NCI-H1048 (cell line): ENCODE data around the gene THSD7B.

Experiments
- DNase-seq: peaks from one replicate; lab custom pipeline; 2025; lab: John Stamatoyannopoulos, UW

The THSD7B gene

DNA sequence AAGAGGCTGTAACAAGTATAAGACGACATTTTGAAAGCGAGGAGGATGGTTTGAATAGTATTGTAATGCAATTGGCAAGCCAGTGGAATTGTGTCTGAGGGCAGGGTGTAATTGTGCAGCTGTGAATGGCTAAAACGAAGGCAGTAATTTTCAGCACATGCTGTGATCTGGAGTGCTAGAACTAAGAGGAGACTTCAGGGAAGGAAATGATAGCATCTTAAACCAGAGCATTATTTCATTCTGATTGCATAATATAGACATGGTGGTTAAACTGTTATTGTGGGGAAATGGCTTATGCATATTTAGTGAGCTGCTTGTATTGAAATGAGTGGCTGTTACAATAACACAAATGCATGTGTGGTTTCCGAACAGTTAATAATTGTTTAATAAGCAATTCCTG, 36.3 kb downstream of the THSD7B start:
- DNase-seq: no peak

GRCh38 chr2:136809998-136810397, 44.7 kb downstream of the THSD7B start:
- DNase-seq: no peak

DNA sequence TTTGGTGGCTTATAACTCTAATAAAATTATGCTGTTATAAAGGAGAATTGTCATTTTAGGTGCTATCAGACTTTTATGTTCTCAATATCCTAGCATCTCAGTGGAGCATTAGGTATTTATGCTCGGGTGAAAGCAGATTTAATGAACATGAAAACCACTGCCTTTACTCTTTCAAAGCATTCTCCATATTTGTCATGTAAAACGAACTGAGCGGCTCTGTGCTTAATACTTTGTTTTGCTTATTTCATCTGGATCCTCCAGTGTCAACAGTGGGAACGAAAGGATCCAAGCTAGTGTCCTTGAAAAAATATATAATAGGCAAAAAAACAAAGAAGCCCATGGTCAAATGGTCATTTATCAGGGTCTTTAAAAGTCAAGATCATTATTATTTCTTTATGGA, 53.5 kb downstream of the THSD7B start:
- no peak for DNase-seq

DNA sequence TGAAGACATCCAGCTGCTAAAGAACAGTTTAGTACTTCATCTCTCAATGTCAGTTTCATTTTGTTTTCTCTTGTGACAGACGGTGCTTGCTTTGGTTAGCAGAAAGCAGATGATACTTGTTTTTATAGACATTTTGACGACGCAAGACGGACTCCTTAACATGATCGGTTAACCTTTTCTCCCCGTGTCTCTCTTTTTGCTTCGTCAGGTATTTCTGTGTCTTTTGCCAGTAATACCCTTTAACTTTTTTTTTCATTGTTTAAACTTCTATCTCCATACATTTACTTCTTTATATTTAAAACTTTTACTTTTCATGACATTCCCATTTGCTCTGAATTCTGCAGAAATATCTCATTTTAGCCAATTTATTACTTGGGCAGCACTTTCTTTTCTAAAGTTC, 57.9 kb downstream of the THSD7B start:
- no peak for DNase-seq

DNA sequence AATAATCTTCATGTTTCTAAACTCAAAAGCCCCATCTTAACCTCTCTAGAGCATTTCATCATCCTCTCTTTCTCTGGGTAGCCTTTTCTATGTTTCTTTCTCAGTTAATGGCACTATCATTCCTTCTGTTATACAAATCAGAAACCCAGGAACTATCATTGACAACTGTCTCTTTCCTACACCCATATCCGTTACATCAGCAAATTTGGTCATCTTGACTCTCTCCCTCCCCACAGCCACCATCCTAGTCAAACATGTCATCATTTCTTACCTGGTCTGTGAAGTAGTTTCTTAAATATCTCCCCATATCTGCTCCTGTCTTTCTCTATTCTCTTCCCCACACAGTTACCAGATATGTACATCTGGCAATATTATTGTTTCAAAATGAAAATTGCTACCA, 62.8 kb downstream of the THSD7B start:
- no peak for DNase-seq

GRCh38 chr2:136828774-136829173, 63.4 kb downstream of the THSD7B start:
- DNase-seq: no peak

GRCh38 chr2:136844546-136844945, 79.2 kb downstream of the THSD7B start:
- DNase-seq: no peak

DNA sequence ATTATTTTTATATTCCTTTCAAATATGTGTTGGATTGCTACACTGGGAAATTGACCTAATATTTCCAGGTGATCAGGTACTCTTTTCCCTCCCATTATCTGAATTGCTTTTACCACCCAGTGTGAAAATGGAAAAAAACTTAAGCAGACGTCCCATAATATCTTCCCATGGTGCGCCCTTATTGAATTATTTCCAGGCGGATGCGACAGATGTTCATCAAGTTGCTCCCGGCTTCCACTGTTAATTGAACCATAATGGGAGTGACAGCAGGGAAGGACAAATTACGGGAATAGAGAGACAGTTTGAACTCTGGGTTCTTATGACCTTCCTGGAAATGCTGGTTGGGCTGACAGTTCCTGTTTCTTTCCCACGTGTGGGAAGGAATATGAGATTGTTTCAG, 93.3 kb downstream of the THSD7B start:
- no peak for DNase-seq

- no peak for DNase-seq
Observed at GRCh38 chr2:136860443-136860958, 95.2 kb downstream of the THSD7B start.

DNA sequence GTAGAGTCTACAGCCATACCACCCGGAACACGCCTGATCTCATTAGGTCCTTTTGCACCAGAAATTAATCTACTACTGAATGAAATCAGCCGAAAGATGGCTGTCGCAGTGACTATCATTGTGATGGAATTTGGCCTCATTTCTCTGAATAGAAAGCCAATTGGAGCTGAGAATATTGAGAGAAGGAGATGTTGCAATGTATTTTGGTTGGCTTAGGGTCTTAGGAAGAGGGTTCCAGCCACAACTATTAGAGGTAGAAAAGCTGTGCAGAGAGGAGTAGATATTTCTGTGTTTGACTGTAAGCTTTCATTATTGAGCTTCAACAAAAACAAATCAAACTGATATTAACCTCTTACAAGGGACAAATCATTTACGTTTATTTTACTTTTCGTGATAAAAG, 98.1 kb downstream of the THSD7B start:
- DNase-seq: no peak

DNA sequence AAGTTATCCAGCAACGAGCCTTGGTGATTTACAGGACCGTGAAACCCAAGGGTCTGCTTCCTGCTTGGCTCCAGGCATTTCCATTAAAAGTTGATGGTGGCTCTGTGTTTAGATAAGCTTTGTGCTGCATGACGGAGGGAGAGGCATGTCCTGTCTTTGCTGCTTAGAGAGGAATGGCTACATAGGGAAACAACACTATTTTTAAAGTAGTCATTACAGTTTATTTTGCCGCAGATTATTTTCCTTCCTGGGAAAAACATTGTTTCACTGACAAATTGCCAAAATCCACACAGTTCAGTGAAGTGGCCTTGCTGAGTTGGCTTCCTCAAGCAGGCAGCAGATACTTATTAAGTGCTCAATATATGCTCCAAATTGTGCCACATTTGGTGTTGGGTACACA, 98.5 kb downstream of the THSD7B start:
- DNase-seq: no peak

DNA sequence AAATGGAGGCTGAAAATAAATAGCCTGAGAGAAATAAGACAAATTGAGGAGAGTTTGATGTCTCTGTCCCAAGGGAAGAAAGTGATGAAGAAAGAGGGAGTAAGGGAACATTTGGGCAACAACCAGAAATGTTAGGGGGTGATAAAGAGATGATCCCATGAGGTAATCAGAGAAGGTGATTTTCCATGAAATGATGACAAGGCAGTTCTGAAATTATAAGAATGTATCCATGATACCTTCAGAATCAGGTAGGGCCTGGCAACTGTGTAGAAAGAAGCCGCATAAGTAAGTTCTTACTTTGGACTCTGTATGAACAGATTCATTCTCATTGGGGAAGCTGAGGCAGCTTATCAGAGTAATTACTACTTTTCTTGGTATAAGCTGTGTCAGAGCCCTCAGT, 106.1 kb downstream of the THSD7B start:
- no peak for DNase-seq

DNA sequence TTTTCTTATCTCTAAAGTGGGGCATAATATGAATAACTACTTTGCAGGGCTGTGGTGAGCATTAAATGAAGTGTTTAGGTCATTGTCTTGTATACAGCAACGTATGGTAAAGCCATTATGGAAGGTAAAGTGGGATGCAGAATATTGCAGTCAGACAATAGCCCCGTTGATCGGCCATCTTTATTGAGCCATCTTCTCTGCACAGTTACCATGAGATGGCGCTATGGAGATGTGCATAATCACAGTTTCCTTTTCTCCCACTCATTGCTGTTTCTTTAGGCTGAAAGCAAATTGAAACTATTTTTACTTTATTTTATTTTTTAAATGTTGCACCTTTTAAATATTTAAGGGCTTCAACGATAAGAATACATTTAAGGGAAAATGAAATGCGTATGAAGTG, 108.9 kb downstream of the THSD7B start:
- no peak for DNase-seq

- no peak for DNase-seq
Observed at GRCh38 chr2:136891100-136891499, 125.8 kb downstream of the THSD7B start.

GRCh38 chr2:136894007-136894634, 128.8 kb downstream of the THSD7B start:
- DNase-seq: no peak

- DNase-seq: no peak
Observed at GRCh38 chr2:136901732-136902131, 136.4 kb downstream of the THSD7B start.

- no peak for DNase-seq
Observed at GRCh38 chr2:136905779-136906178, 140.4 kb downstream of the THSD7B start.

GRCh38 chr2:136909777-136910176, 144.4 kb downstream of the THSD7B start:
- DNase-seq: no peak

DNA sequence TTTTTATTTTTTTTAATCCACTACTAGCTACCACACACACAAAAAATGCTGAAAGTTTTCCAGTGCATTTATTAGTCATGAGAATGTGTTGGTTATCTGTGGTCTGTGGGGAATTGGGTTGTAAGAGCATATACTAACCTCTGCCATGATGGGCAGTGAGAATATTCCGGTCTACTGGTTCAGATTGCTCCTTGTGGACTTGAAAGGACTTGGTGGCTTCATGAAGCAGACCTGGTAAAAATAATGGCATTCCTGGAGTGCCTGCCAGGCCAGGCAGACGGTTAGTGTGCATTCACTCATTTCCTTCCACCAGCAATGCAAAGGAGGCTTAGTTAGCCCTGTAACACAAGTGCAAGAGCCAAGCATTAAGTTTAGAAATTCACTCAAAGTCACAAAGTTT, 150.8 kb downstream of the THSD7B start:
- DNase-seq: no peak

DNA sequence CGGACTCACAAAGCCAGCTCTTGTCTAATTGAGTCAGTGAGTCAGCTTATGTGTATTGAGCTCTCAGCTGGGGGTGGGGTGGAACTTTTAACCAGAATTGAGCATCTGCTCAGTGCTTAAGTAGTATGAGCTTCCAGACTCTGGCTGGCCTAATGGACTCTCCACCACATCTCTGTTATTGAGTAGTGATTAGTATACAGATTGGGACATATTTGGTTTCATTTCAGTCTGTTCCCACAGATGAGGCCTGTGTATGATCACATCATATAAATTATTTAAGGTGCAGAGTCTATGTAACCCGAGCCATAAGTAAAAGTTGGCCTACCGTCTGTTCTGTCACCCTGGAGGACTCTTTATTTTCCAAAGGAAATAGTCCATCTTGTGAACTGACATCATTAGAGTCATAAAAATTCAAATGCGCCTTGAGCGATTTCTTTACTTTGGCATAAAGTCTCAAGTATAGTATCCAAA, 152.1 kb downstream of the THSD7B start:
- DNase-seq: no peak

DNA sequence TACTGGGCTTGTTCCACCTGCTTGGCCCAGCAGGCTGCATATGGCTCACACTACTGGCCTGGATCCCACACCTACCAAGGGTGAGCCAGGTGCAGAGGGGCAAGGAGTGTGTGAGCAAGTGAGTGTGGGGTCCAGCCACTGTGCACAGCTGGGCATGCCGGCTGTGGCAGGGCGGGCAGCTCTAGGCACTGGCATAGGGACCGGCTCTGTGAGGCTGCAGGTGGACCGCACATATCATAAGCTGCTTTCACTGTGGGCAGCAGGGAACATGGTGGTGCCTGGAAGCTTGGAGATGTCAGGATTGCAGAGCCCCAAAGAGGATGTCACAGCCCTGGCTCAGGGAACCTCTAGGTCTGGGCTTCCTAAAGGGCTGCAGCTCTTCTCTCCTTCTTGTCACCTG, 154.3 kb downstream of the THSD7B start:
- DNase-seq: no peak

- DNase-seq: no peak
Observed at GRCh38 chr2:136920652-136921333, 155.4 kb downstream of the THSD7B start.

DNA sequence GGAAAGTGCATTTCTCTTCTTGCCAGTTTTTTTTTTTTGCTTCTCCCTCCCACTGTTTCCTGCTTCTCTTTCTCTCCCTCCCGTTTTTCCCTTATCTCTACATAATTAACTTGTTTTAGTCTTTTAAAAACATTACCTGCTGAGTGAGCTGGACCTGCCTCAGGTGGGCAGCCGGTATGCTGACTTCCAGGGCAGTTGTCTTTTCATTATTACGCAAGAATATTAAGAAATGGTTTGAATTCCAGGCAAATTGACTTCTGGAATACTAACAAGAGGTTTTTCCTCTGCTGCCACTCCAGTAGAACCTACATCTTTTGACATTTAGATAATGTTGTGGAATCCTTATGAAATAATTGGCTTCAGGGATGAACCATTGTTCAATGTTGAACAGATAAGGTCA, 161.8 kb downstream of the THSD7B start:
- no peak for DNase-seq

- DNase-seq: no peak
Observed at GRCh38 chr2:136929531-136929930, 164.2 kb downstream of the THSD7B start.
